Sigmoid colon (tissue), 7 donors: ENCODE measurements around the gene SLC38A6. TPM values are rescaled to one million over a fixed set of nuclear protein-coding genes. Genes with fewer than 3 reads are reported as not detected.

Source experiments
- DNase-seq: peaks from one replicate; pipeline ENCODE4 v3.0.0-alpha.2; 2019
- H3K27ac ChIP-seq, 4 donors: fragments of 200-600 bp; sonication (generic); one replicate each; pipeline ENCODE4 v1.5.1; 2016 to 2019; ENCODE audit warnings: mild to moderate bottlenecking in 1 of 4
- H3K27me3 ChIP-seq, 3 donors: fragments of 200-600 bp; sonication (generic); one replicate each; pipeline ENCODE4 v1.5.1; 2019; ENCODE audit warnings: mild to moderate bottlenecking in 1 of 3
- H3K36me3 ChIP-seq, 4 donors: fragments of 200-600 bp; sonication (generic); one replicate each; pipeline ENCODE4 v1.5.1; 2016 to 2019
- H3K4me1 ChIP-seq, 4 donors: fragments of 200-600 bp; sonication (generic); one replicate each; pipeline ENCODE4 v1.5.1; 2017 to 2019
- H3K4me3 ChIP-seq, 4 donors: fragments of 200-600 bp; sonication (generic); one replicate each; pipeline ENCODE4 v1.5.1; 2017 to 2019; ENCODE audit warnings: mild to moderate bottlenecking in 2 of 4, moderate library complexity in 1 of 4
- H3K9me3 ChIP-seq, 4 donors: fragments of 200-600 bp in 3 of 4; sonication (generic) in 3 of 4; one replicate each; pipeline versions ENCODE4 v1.5.1 to v1.6.1; 2013 to 2019
- EP300 ChIP-seq, 4 donors: sonication (generic); formaldehyde crosslinking; IDR thresholded peaks; one replicate each; pipeline ENCODE4 v1.6.1; 2017; ENCODE audit warnings: antibody characterized with exemption in 4 of 4
- POLR2A ChIP-seq, 2 donors: fragments of 450-650 bp; IDR thresholded peaks; one replicate each; pipeline ENCODE4 v1.6.1; 2016; ENCODE audit warnings: antibody characterized with exemption in 2 of 2, mild to moderate bottlenecking in 2 of 2, moderate library complexity in 2 of 2
- POLR2AphosphoS5 ChIP-seq, 4 donors: sonication (generic); formaldehyde crosslinking; IDR thresholded peaks; one replicate each; pipeline ENCODE4 v1.6.1; 2017; ENCODE audit warnings: antibody characterized with exemption in 4 of 4
- WGBS, 2 donors: extraction: QIAGEN DNeasy Blood & Tissue Kit; methylation state at CpG; one replicate each; pipeline ENCODE4 v1.1.7; 2013; 5-methylcytosine and 5-hydroxymethylcytosine counted together
- intact Hi-C: fragments of 100-400 bp; cut with DNase I; formaldehyde crosslinking; loops from one replicate; pipeline ENCODE4 v1.15.1; 2023
- polyA plus RNA-seq, 3 donors: library from polyadenylated mRNA; stranded (reverse); fragments of 200-250 nt; gene quantifications; one replicate each; pipeline ENCODE4 v1.2.3, GENCODE V29; 2013
- total RNA-seq, 4 donors: library from RNA; depleted of rRNA; stranded (reverse); fragments of >200 nt; gene quantifications; one replicate each; pipeline ENCODE4 v1.1.0, GENCODE V29; 2016
- TF ChIP-seq, protein P1 (sequence below), 4 experiments: fragments of 450-650 bp in 3 of 4; fragments of 200-600 bp in 1 of 4; IDR thresholded peaks; one replicate each; pipeline ENCODE4 v1.5.1; 2016 to 2019; ENCODE audit warnings: antibody characterized with exemption in 4 of 4, mild to moderate bottlenecking in 3 of 4, moderate library complexity in 2 of 4
- donor health status: healthy with polysubstance abuse.
- donor health status: Bipolar disorder and iron deficiency.
- donor health status: healthy.

The SLC38A6 gene
- total and polyA plus RNA-seq, 7 donors: 3.0 to 27.3 (median 11.8) TPM

GRCh38 chr14:60944204-60944603 is 36.8 kb upstream of the SLC38A6 start:
- intact Hi-C loops: no loop called here
- no peaks in the 10 kb centered on the region for H3K9me3 ChIP-seq
- 53 to 75% methylated on average over 4 of the region's 4 CpGs for WGBS, 2 donors

DNA sequence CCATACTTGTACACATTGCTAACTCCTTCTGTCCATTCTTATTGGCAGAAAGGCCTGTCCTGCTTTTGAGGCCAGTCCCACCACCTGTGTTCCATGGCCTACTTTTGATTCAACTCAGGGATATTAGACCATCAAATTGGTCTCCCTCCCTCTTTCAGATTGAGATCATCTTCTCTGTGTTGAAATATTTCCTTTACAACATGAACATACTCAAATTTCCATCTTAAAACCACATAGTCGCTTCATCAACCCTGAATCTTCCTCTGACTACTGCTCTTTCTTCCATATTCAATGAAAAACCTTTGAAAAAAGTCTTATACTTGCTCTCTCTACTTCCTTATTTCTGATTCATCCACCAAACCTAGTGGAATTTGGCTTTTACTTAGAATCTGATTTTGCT is 35.1 kb upstream of the SLC38A6 start:
- peaks cover 0 to 11% (median 3%) of the 10 kb centered on the region in 4 donors for H3K4me1 ChIP-seq
- H3K9me3 ChIP-seq: no peaks in the 10 kb centered on the region
- DNase-seq: no peak
- intact Hi-C loops: no loop called here
- H3K36me3 ChIP-seq: no peaks in the 10 kb centered on the region
- H3K27ac ChIP-seq: no peak overlapping the region
- TF ChIP-seq POLR2A (IDR thresholded peaks at IDR 0.05) (no peak), POLR2AphosphoS5 (IDR thresholded peaks at IDR 0.05) (no peak), EP300 (IDR thresholded peaks at IDR 0.05) (no peak)
- TF ChIP-seq, protein P1, sequence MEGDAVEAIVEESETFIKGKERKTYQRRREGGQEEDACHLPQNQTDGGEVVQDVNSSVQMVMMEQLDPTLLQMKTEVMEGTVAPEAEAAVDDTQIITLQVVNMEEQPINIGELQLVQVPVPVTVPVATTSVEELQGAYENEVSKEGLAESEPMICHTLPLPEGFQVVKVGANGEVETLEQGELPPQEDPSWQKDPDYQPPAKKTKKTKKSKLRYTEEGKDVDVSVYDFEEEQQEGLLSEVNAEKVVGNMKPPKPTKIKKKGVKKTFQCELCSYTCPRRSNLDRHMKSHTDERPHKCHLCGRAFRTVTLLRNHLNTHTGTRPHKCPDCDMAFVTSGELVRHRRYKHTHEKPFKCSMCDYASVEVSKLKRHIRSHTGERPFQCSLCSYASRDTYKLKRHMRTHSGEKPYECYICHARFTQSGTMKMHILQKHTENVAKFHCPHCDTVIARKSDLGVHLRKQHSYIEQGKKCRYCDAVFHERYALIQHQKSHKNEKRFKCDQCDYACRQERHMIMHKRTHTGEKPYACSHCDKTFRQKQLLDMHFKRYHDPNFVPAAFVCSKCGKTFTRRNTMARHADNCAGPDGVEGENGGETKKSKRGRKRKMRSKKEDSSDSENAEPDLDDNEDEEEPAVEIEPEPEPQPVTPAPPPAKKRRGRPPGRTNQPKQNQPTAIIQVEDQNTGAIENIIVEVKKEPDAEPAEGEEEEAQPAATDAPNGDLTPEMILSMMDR (IDR thresholded peaks at IDR 0.05): no peak
- H3K4me3 ChIP-seq: no peak overlapping the region
- WGBS, 2 donors: 82 to 87% methylated on average over 1 of the region's 1 CpG
- H3K27me3 ChIP-seq: no peaks in the 10 kb centered on the region

More at GRCh38 chr14:60944204-60944603, 36.8 kb upstream of the SLC38A6 start:
- no peak overlapping the region for H3K27ac ChIP-seq
- no peak for DNase-seq
- H3K4me3 ChIP-seq: no peak overlapping the region
- H3K27me3 ChIP-seq: no peaks in the 10 kb centered on the region
- TF ChIP-seq POLR2AphosphoS5 (IDR thresholded peaks at IDR 0.05): no peak
- TF ChIP-seq POLR2A (IDR thresholded peaks at IDR 0.05): no peak
- TF ChIP-seq, protein P1 (IDR thresholded peaks at IDR 0.05): no peak
- no peak for TF ChIP-seq EP300 (IDR thresholded peaks at IDR 0.05)
- H3K4me1 ChIP-seq: peaks cover 0 to 11% (median 3%) of the 10 kb centered on the region in 4 donors
- no peaks in the 10 kb centered on the region for H3K36me3 ChIP-seq

DNA sequence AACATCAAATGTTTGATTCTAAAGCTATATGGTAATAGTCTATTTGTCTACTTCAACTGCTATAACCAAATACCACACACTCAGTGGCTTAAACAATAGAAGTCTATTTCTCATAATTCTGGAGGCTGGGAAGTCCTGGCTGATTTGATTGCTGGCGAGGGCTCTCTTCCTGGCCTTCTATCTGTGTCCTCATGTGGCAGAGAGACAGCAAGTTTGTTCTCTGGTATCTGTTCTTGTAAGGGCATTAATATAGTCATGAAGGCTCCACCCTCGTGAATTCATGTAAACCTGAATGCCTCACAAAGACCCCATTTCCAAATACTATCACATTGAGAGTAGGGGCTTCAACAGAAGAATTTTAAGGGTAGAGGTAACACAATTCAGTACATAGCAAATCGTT is 34.3 kb upstream of the SLC38A6 start:
- DNase-seq: no peak
- Histone ChIP-seq H3K4me1 (peaks cover 0 to 11% (median 3%) of the 10 kb centered on the region in 4 donors), H3K27me3 (no peaks in the 10 kb centered on the region), H3K4me3 (no peak overlapping the region), H3K36me3 (no peaks in the 10 kb centered on the region), H3K27ac (no peak overlapping the region), H3K9me3 (no peaks in the 10 kb centered on the region)
- TF ChIP-seq, protein P1 (IDR thresholded peaks at IDR 0.05): no peak
- no peak for TF ChIP-seq POLR2A (IDR thresholded peaks at IDR 0.05)
- no peak for TF ChIP-seq EP300 (IDR thresholded peaks at IDR 0.05)
- no peak for TF ChIP-seq POLR2AphosphoS5 (IDR thresholded peaks at IDR 0.05)
- 89 to 90% methylated on average over 3 of the region's 3 CpGs for WGBS, 2 donors
- intact Hi-C loops: no loop called here

DNA sequence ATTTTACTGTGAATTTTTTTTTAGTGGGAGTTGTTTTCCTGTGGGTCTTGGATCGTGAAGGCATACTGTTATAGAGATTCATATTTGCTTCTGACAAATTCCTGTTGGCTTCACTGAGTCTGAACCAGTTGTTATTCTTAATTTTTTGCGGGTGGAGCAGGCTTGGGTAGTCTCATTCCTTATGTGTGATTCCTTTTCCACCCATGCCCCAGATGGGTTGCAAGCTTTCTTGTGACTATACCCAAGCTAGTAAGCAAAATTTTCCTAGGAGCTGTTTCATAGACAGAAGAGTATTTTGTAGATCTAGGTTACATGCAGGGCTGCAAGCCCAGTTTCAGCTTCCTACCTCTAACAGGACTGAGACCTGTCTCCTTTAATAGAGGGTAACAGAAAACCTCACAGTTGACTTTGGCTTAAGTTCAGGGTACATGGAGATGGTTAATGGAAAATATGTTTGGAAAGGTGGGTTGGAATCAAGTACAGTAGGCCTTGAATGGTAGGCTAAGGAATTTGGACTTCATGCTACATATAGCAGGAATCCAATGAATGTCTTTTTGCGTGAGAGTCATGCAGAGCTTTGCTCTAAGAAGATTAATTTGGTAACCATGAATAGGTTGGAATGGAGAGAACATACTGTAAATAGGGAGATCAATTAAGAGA is 29.1 kb upstream of the SLC38A6 start:
- H3K27me3 ChIP-seq: no peaks in the 10 kb centered on the region
- no peak for TF ChIP-seq POLR2AphosphoS5 (IDR thresholded peaks at IDR 0.05)
- TF ChIP-seq, protein P1 (IDR thresholded peaks at IDR 0.05): no peak
- no peak for TF ChIP-seq EP300 (IDR thresholded peaks at IDR 0.05)
- no peaks in the 10 kb centered on the region for H3K4me1 ChIP-seq
- H3K9me3 ChIP-seq: no peaks in the 10 kb centered on the region
- DNase-seq: no peak
- peaks cover 0 to under 1% (median 0%) of the 10 kb centered on the region in 4 donors for H3K36me3 ChIP-seq
- H3K4me3 ChIP-seq: no peak overlapping the region
- intact Hi-C loops: no loop called here
- 64% methylated on average over 3 of the region's 3 CpGs for WGBS, 2 donors
- H3K27ac ChIP-seq: no peak overlapping the region

DNA sequence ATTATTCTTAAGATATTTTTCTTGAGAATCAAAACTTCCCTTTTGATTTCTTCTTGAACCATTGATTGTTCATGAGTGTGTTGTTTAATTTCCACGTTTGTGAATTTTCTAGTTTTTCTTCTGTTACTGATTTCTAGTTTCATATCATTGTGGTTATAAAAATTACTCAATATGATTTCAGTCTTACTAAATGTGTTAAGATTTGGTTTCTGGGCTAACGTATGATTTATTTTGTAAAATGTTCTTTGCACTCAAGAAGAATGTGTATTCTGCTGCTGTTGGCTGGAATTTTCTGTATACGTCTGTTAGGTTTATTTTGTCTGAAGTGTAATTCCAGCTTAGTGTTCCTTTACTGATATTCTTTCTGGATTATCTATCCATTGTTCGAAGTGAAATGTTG is 24.8 kb upstream of the SLC38A6 start:
- DNase-seq: no peak
- H3K27ac ChIP-seq: no peak overlapping the region
- H3K4me1 ChIP-seq: no peaks in the 10 kb centered on the region
- H3K36me3 ChIP-seq: peaks cover 0 to 12% (median 0%) of the 10 kb centered on the region in 4 donors
- peaks cover 0 to 13% (median 8%) of the 10 kb centered on the region in 4 donors for H3K9me3 ChIP-seq
- no peak overlapping the region for H3K4me3 ChIP-seq
- intact Hi-C loops: no loop called here
- TF ChIP-seq, protein P1 (IDR thresholded peaks at IDR 0.05): no peak
- no peak for TF ChIP-seq POLR2AphosphoS5 (IDR thresholded peaks at IDR 0.05)
- no peak for TF ChIP-seq EP300 (IDR thresholded peaks at IDR 0.05)
- TF ChIP-seq POLR2A (IDR thresholded peaks at IDR 0.05): no peak
- no peaks in the 10 kb centered on the region for H3K27me3 ChIP-seq
- WGBS, 2 donors: 88 to 92% methylated on average over 4 of the region's 4 CpGs
